ENCODE results near the gene ZNF136.

The ZNF136 gene

GRCh38 chr19:12232961-12233360 is 70.1 kb downstream of the ZNF136 start:
- TF ChIP-seq TAF1 (IDR thresholded peaks at IDR 0.05; ENCODE audit: borderline replicate concordance, insufficient read depth, low read length), result no peak
- no peak for TF ChIP-seq FOXP2 (optimal IDR thresholded peaks at IDR 0.05; ENCODE audit: borderline replicate concordance, extremely low read depth, extremely low read length, insufficient read depth)
- TF ChIP-seq POLR2AphosphoS5 (IDR thresholded peaks at IDR 0.05; ENCODE audit: low read depth, low read length), result no peak
- no peak for TF ChIP-seq REST (IDR thresholded peaks at IDR 0.05; ENCODE audit: insufficient read depth in 1 of 2, low read depth in 2 of 2, low read length in 2 of 2)
- TF ChIP-seq SIN3A (IDR thresholded peaks at IDR 0.05; ENCODE audit: borderline replicate concordance, insufficient read depth, low read length), result no peak

DNA sequence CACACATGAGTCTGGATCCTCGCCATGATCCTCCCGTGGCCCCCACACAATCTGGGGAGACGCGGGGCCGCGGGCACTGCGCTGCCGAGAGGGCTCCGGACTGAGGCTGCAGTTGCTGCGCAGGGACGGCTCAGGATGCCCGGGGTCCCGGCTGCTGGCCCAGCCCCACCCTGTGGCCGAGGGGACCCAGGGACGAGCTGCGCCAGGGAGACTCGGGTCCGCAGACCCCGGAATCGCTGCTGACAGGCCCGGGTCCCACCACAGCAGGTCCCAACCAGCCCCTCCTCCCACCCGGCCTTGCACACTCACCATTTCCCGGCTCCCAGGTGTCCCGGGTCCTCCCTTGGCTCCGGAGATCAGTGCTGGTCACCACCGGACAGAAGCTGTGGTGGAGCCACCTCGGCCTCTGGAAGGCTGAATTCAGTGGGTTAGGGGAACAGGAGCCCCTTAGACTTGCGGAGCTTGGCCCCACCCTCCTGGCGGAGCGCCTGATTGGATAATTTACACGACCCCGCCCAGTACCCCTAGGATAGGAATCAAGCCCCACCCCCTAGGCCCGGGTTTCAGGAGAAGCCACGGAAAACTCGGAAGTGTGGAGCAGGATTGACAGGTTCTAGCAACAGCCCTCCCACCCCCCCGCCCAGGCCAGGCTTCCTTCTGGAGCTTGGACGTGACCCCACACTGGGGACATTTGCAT is 74.4 kb downstream of the ZNF136 start:
- TF ChIP-seq FOXP2 (optimal IDR thresholded peaks at IDR 0.05; ENCODE audit: borderline replicate concordance, extremely low read depth, extremely low read length, insufficient read depth) (no peak), SIN3A (IDR thresholded peaks at IDR 0.05; ENCODE audit: borderline replicate concordance, insufficient read depth, low read length) (no peak), POLR2AphosphoS5 (IDR thresholded peaks at IDR 0.05; ENCODE audit: low read depth, low read length) (no peak), REST (IDR thresholded peaks at IDR 0.05; ENCODE audit: insufficient read depth in 1 of 2, low read depth in 2 of 2, low read length in 2 of 2) (no peak), TAF1 (IDR thresholded peaks at IDR 0.05; ENCODE audit: borderline replicate concordance, insufficient read depth, low read length) (no peak)

Data from PFSK-1 (cell line).